Adipocyte (in vitro differentiated cells): ENCODE results near the gene JDP2.

Source experiments
- DNase-seq: peaks from one replicate; pipeline ENCODE4 v3.0.0-alpha.2; 2015; ENCODE audit warnings: low read depth
- H3K27me3 ChIP-seq: replicated peaks from 2 replicates; pipeline ENCODE4 v1.7.0; 2013; ENCODE audit warnings: mild to moderate bottlenecking, low read length, moderate library complexity; ENCODE audit not compliant: control insufficient read depth, insufficient read depth
- H3K36me3 ChIP-seq: 2 replicates; pipeline ENCODE4 v1.7.0; 2013; ENCODE audit warnings: low read length, mild to moderate bottlenecking, moderate library complexity; ENCODE audit not compliant: control insufficient read depth, insufficient read depth, severe bottlenecking
- H3K4me1 ChIP-seq: 2 replicates; pipeline ENCODE4 v1.7.0; 2013; ENCODE audit warnings: mild to moderate bottlenecking, low read length, moderate library complexity; ENCODE audit not compliant: control insufficient read depth, insufficient read depth
- H3K4me3 ChIP-seq: 2 replicates; pipeline ENCODE4 v1.7.0; 2013; ENCODE audit warnings: mild to moderate bottlenecking, low read length, moderate library complexity
- H3K9ac ChIP-seq: 2 replicates; pipeline ENCODE4 v1.7.0; 2013; ENCODE audit warnings: mild to moderate bottlenecking, low read length, moderate library complexity
- H3K9me3 ChIP-seq: 2 replicates; pipeline ENCODE4 v1.7.0; 2013; ENCODE audit warnings: mild to moderate bottlenecking, low read length, moderate library complexity; ENCODE audit not compliant: control insufficient read depth

Gene JDP2

DNA sequence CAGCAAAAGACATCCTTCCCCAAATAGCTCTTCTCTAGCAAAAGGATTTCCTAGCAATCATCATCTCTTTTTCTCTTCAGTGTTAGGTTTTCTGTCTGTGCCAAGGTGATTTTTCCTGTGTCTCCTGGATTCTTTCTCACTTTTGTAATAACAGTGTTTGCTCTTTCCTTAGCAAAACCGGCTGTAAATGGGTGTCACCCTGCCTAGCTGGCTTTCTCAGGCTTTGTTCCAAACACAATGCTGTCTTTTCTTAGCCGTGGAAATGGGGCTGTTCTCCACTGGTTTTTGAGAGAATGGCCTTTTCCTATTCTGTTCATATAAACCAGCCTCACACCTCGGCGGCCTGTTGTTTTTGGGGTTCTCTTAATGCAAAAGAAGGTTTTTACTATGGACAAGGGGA is 21.9 kb downstream of the JDP2 start:
- Histone ChIP-seq H3K36me3 (peaks cover 22% of the 10 kb centered on the region), H3K4me3 (no peak overlapping the region), H3K27me3 (no peaks in the 10 kb centered on the region), H3K9me3 (no peaks in the 10 kb centered on the region), H3K4me1 (peaks cover 71% of the 10 kb centered on the region), H3K9ac (no peak overlapping the region)
- no peak for DNase-seq

DNA sequence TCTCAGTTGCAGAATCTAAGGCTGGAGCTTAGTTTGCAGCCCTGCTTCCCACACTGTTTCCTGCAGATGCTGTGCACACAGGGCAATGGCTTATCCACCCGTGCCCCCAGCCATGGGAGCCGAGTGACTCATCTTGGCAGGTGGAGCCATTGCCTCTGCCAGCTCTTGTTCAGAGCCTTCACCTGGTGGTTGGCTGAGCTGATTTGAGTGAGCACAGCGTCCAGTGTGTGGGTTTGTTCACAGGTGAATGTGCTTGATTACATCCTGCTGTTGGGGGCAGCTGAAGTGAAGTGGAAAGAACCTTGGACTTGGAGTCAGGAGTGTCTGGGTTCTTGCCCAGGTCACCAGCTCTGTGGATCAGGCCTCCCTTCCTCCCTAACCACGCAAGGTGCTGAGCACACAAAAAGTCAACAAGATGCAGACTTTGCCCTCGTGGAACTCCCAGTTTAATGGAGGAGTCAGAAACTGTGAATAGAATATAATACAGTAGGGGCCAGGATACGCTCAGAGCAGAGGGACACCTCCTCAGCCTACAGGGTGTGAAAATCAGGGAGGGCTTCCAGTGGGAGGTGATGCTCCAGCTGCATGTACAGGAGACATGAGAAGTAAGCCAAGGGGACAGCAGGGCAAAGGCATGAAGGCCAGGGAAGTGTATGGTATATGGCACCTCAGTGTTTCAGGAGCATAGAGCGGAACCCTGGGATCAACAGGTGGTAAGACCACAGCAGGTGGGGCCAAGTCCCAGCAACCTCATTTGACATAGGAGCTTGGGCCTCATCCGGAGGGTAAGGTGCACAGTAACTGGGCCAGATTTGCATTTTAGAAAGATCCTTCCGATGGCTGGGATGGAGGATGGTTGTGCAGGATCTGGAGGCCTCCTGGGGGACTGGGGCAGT is 22.8 kb downstream of the JDP2 start:
- H3K4me3 ChIP-seq = no peak overlapping the region
- H3K9me3 ChIP-seq = no peaks in the 10 kb centered on the region
- no peaks in the 10 kb centered on the region for H3K27me3 ChIP-seq
- H3K9ac ChIP-seq = no peak overlapping the region
- peaks cover 12% of the 10 kb centered on the region for H3K36me3 ChIP-seq
- peaks cover 81% of the 10 kb centered on the region for H3K4me1 ChIP-seq
- peak; percentile 22 for DNase-seq

DNA sequence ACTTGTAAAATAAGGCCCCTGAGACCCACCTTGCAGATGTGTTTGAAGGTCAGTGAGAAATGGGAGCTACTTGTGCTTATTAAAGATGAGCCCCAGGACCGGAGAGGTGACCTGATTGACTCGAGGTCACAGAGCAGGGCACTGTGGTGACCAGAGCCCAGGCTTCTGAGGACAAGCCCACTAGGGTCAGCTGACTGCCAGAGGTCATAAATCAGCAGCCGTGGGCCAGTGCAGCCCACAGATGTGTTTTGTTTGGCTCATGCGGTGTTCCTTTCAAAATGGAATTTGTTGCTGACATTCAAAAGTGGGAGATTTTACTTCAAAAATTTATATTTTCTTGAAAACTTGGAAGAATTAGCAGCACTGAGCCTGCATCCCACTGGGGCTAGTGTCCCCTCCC is 24.5 kb downstream of the JDP2 start:
- Histone ChIP-seq H3K4me1 (peaks cover 69% of the 10 kb centered on the region), H3K36me3 (peaks cover 5% of the 10 kb centered on the region)

DNA sequence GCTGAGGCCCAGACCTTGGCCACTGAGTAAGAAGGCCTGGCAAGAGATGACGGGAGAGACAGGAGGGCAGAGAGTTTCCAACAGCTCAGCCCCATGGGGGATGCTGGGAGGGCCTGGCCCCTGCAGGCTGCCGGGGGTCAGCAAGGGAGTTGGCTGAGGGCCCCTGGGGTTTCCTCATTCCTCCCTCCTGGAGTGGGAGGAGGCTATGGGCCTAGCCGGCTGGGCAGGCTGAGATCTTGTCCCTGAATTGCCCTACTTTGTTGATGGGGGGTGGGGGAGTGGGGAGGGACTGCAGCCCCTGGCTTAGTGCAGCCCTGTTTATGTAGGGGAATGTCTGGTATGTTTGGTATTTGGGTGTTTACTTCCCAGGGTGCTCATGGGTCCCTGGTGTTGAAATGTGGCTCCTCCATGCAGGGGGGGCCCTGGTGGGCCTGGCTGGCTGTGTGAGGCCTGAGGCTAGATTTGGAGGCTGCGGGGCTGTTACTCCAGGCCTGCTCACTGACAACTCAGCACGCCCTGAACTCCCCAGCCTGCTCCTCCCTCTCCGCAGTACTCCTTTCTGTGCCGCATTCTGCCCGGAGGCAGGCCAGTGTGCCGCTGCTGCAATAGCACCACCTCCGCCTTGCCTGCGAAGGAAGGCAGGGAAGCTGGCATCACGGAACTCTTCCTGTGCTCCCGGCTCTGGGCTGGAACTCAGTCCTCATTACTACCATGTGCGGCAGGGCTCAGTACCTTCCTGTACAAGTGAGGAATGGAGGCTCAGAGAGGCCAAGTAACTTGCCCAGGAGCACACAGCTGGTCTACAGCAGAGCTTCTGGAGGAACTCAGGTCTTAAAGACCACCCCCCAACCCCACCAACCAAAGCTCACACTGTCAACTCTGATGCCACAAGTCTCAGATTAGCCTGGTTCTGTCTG is 25.3 kb downstream of the JDP2 start:
- Histone ChIP-seq H3K27me3 (no peaks in the 10 kb centered on the region), H3K9me3 (no peaks in the 10 kb centered on the region), H3K4me1 (peaks cover 66% of the 10 kb centered on the region), H3K36me3 (peaks cover 5% of the 10 kb centered on the region), H3K9ac (peak overlapping the region; percentile 75), H3K4me3 (peak overlapping the region; percentile 6)
- DNase-seq = peak; percentile 96

More for the DNA sequence above, 24.5 kb downstream of the JDP2 start:
- Histone ChIP-seq H3K9me3 (no peaks in the 10 kb centered on the region), H3K9ac (peak overlapping the region; percentile 75), H3K4me3 (no peak overlapping the region), H3K27me3 (no peaks in the 10 kb centered on the region)
- DNase-seq = peak; percentile 46

DNA sequence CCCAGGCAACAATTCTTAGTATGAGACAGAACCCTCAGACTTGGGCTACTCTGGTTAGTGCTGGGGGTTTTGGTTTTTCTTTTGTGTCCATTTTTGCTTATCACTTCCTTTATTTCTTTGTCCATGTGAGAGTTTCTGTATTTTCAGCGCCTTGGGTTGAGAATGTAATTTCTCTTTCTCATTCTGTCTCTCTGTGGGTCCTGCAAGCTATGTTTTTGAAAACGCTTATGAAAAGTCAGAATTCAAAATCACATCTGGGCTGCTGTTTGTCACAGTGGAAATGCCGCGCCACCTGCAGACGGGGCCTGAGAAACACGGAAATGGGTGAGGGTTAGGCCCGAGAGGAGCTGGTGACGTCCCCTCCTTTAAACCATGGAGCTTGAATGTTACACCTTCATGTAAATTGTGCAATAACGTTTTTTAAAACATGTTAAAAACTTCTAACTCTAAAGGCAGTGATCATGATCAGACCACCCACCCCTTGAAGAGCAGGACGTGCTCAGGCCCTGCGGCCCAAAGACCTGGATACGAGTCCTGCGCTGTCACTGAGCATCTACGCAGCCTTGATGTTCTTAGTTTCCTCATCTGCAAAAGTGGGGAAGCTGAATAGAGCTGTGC is 26.1 kb downstream of the JDP2 start:
- Histone ChIP-seq H3K36me3 (peaks cover 5% of the 10 kb centered on the region), H3K27me3 (no peaks in the 10 kb centered on the region), H3K9me3 (no peaks in the 10 kb centered on the region), H3K4me3 (peak overlapping the region; percentile 6), H3K4me1 (peaks cover 63% of the 10 kb centered on the region), H3K9ac (peak overlapping the region; percentile 75)
- no peak for DNase-seq

DNA sequence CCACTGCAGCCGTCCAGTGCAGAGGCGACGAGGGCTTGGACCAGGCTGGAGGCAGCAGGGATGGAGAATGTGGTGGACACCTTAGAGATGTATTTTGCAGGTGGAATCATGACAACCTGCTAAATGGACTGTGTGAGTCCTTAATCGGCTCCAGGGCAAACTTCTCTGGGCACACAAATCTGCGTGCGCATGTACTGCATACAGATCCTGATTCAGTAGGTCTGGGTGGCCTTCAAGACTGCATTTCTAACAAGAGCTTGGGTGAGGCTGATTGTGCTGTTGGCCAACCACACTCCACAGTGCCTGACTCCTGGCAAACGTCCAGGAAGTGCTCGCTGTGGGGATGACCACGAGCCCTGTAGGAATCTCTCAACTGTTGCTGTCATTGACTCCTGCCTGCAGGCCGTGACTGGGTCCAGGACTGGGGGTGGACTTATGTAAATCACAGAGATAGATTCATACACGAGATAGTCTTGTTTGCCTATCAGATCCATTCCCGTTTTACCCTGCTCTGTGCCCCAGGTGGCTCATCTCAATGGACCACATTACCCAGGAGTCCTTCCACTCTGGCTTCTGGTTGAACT is 27.2 kb downstream of the JDP2 start:
- Histone ChIP-seq H3K27me3 (no peaks in the 10 kb centered on the region), H3K36me3 (peaks cover 5% of the 10 kb centered on the region), H3K4me3 (no peak overlapping the region), H3K4me1 (peaks cover 61% of the 10 kb centered on the region), H3K9me3 (no peaks in the 10 kb centered on the region), H3K9ac (no peak overlapping the region)
- peak; percentile 65 for DNase-seq

DNA sequence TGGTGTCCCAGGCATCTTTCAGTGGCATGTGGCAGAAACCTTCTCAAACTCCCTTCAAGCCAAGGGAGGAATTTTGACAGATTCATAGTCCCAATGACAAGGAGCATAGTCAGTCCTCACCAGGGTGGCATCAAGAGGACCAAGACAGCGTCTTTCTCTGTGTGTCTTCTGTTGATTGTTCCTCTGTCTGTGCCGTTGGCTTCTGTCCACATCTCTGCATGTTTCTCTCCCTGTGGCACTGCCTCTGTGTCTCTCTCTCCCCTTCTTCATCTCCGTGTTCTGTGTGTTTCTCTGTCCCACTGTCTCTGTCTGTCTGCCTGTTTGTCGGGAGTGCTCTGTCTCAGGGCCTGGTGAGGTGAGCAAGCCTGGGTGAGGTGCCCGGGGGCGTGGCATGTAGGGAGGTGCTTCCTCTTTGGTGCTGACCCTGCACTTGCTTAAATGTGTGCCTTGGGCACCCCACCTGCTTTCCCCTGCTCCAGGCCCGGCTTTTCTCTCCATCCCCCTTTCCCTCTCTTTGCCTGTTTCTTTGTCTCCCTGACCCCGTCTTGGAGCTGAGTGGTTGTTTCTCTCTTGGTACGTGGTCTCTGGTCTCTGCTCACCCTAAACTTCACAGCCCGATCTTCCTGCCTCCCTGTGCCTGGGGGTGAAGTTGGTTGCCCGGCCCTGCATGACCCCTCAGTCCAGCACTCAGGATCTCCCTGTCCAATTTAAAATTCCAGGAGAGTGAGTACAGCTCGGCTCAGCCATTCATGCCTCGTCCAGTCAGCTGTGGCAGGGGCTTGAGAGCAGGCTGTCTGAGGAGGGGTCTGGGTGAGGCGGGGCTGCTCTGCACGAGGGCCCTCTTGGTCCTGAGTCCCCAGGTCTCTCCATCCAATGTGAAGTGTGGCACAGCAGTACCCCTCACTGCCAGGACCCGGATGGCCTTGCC is 28.5 kb downstream of the JDP2 start:
- no peak overlapping the region for H3K9ac ChIP-seq
- H3K27me3 ChIP-seq = no peaks in the 10 kb centered on the region
- no peaks in the 10 kb centered on the region for H3K9me3 ChIP-seq
- H3K4me3 ChIP-seq = no peak overlapping the region
- H3K36me3 ChIP-seq = peaks cover 10% of the 10 kb centered on the region
- H3K4me1 ChIP-seq = peaks cover 56% of the 10 kb centered on the region
- no peak for DNase-seq

DNA sequence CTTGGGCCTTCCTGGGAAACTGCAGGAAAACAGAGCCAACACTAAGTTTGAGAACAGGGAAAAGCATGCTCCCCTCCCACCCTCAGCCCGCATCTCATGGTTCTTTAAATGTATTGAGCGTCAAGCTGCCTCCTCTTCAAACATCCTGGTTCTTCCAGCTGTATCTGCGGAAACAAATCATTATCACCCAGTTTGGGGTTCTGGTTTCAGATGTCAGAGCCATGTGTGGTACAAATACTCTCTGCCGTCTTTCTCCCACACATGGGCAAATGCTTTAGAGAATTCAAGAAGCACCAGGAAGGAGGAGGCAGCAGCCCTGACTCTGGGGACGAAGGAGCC is 29.1 kb downstream of the JDP2 start:
- H3K4me1 ChIP-seq = peaks cover 51% of the 10 kb centered on the region

DNA sequence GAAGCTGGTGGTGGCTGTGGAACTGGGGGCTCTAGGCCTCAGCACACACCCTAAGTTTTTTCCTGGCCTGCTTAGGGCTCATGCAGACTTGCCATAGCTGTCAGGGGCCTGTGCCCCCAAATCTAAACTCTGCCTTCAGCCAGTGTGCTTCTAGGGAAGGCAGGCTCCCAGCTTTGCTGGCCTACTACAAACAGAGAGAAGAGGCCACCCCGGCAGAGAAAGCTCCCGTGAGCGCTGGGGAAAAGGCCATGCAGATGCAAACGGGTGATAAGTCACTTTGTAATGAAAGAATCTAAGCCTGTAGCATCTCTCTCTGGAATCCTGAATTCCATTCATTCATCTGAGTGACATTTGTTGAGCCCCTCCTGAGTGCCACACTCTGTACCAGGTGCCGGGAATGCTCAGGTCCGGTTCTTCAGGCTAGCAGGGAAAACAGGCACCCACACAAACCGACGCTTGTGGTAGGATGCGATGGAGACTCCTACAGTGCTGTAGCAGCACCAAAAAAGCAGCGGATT is 29.9 kb downstream of the JDP2 start:
- no peaks in the 10 kb centered on the region for H3K27me3 ChIP-seq
- no peak for DNase-seq
- H3K36me3 ChIP-seq = peaks cover 24% of the 10 kb centered on the region
- peaks cover 44% of the 10 kb centered on the region for H3K4me1 ChIP-seq
- no peak overlapping the region for H3K4me3 ChIP-seq
- H3K9ac ChIP-seq = no peak overlapping the region
- no peaks in the 10 kb centered on the region for H3K9me3 ChIP-seq

More for the DNA sequence above, 29.1 kb downstream of the JDP2 start:
- H3K27me3 ChIP-seq = no peaks in the 10 kb centered on the region
- H3K9me3 ChIP-seq = no peaks in the 10 kb centered on the region
- no peak overlapping the region for H3K4me3 ChIP-seq
- DNase-seq = no peak
- no peak overlapping the region for H3K9ac ChIP-seq
- H3K36me3 ChIP-seq = peaks cover 16% of the 10 kb centered on the region

DNA sequence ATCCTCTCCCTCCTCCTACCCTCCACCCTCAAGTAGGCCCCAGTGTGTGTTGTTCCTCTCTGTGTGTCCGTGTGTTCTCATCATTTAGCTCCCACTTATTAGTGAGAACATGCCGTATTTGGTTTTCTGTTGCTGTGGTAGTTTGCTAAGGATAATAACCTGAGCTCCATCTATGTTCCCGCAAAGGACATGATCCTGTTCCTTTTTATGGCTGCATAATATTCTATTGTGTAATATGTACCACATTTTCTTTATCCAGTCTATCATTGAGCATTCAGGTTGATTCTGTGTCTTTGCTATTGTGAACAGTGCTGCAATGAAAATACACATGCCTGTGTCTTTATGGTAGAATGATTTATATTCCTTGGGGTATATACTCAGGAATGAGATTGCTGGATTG is 30.5 kb downstream of the JDP2 start:
- H3K27me3 ChIP-seq = no peaks in the 10 kb centered on the region
- no peak for DNase-seq
- H3K9me3 ChIP-seq = no peaks in the 10 kb centered on the region
- H3K36me3 ChIP-seq = peaks cover 30% of the 10 kb centered on the region
- H3K4me3 ChIP-seq = no peak overlapping the region
- H3K4me1 ChIP-seq = peaks cover 38% of the 10 kb centered on the region
- H3K9ac ChIP-seq = no peak overlapping the region
